GM12878 (cell line): ENCODE measurements around the gene TMED3. TPM values are rescaled to one million over a fixed set of nuclear protein-coding genes. Genes with fewer than 3 reads are reported as not detected.
"Not testable (repeated sequence)": the region's sequence is repeated elsewhere in the genome, so short reads cannot be mapped to it uniquely, and the experiment has no call there.

Source experiments
- ATAC-seq: fragments of 200-7000 bp; cut with Tn5 transposase; 3 replicates; pipeline ENCODE4 v1.9.1; 2020; ENCODE audit warnings: mild to moderate bottlenecking, moderate library complexity
- BruUV-seq: library from RNA; stranded (reverse); fragments of 400-500 nt; replicated peaks from 2 replicates; lab custom pipeline; 2021; lab: Mats Ljungman, UMichigan
- CTCF ChIA-PET: fragments of 300-600 bp; sonication (Branson Sonifier 250); formaldehyde crosslinking; extraction: SDS; loops from one replicate; lab custom pipeline; 2021; ENCODE audit warnings: inconsistent platforms; lab: Yijun Ruan, JAX
- POLR2A ChIA-PET: fragments of 350-600 bp; formaldehyde crosslinking; extraction: SDS; loops from one replicate; lab custom pipeline; 2021; ENCODE audit warnings: inconsistent platforms; lab: Charles Lee
- RAD21 ChIA-PET: fragments of 300-600 bp; sonication (Branson Sonifier 250); formaldehyde crosslinking; loops from one replicate; lab custom pipeline; 2023; ENCODE audit warnings: antibody characterized with exemption; ENCODE audit not compliant: unreplicated experiment; lab: Charles Lee
- SMC1A ChIA-PET: fragments of 300-600 bp; sonication (Branson Sonifier 250); formaldehyde crosslinking; loops from one replicate; lab custom pipeline; 2023; ENCODE audit not compliant: unreplicated experiment, uncharacterized antibody; lab: Charles Lee
- DNase-seq: peaks from one replicate; pipeline ENCODE4 v3.0.0-alpha.2; 2011; ENCODE audit warnings: low read depth, low spot score
- FAIRE-seq: peaks from 3 replicates; lab custom pipeline; 2011; peaks lifted over from hg19 to GRCh38; lab: Jason Lieb, UNC
- H2AFZ ChIP-seq: 2 replicates; pipeline ENCODE4 v1.6.0; 2011; ENCODE audit warnings: low read depth, low read length, control low read depth; ENCODE audit not compliant: control insufficient read depth
- H3K27ac ChIP-seq: 2 replicates; pipeline ENCODE4 v1.5.1; 2011; ENCODE audit warnings: control low read depth; ENCODE audit not compliant: control insufficient read depth, insufficient read depth
- H3K27me3 ChIP-seq, 2 experiments: replicated peaks in 1 of 2; 2 replicates each; pipeline versions ENCODE4 v1.6.0 to v1.6.1; 2011; ENCODE audit warnings: low read length in 1 of 2; ENCODE audit not compliant: control insufficient read depth in 2 of 2, insufficient read depth in 2 of 2
- H3K36me3 ChIP-seq, 2 experiments: 2 replicates each; pipeline ENCODE4 v1.5.1; 2011; ENCODE audit warnings: low read length in 1 of 2; ENCODE audit not compliant: control insufficient read depth in 2 of 2, insufficient read depth in 2 of 2
- H3K4me1 ChIP-seq: 2 replicates; pipeline ENCODE4 v1.6.1; 2011; ENCODE audit warnings: mild to moderate bottlenecking, low read length, moderate library complexity, mixed read lengths; ENCODE audit not compliant: control insufficient read depth, insufficient read depth
- H3K4me2 ChIP-seq: 2 replicates; pipeline ENCODE4 v1.6.0; 2011; ENCODE audit warnings: control low read depth; ENCODE audit not compliant: control insufficient read depth, insufficient read depth
- H3K4me3 ChIP-seq: fragments of 200-600 bp; sonication (generic); 2 replicates; pipeline ENCODE4 v1.5.1; 2016
- H3K79me2 ChIP-seq: 2 replicates; pipeline ENCODE4 v1.6.0; 2011; ENCODE audit warnings: low read length; ENCODE audit not compliant: control insufficient read depth, insufficient read depth
- H3K9ac ChIP-seq: 2 replicates; pipeline ENCODE4 v1.8.0; 2011; ENCODE audit warnings: low read length, control low read depth, mixed read lengths; ENCODE audit not compliant: control insufficient read depth, insufficient read depth
- H3K9me3 ChIP-seq: replicated peaks from 3 replicates; pipeline ENCODE4 v1.5.1; 2011; ENCODE audit warnings: mild to moderate bottlenecking, low read length; ENCODE audit not compliant: control insufficient read depth, insufficient read depth
- H4K20me1 ChIP-seq: 2 replicates; pipeline ENCODE4 v1.6.0; 2011; ENCODE audit not compliant: control insufficient read depth, insufficient read depth
- E4F1 ChIP-seq: fragments of 450-650 bp; IDR thresholded peaks from 2 replicates; pipeline ENCODE4 v1.6.1; 2018; ENCODE audit warnings: borderline replicate concordance, mild to moderate bottlenecking; ENCODE audit not compliant: partially characterized antibody
- ESRRA ChIP-seq: IDR thresholded peaks from 2 replicates; pipeline ENCODE4 v1.6.1; 2012; ENCODE audit warnings: mild to moderate bottlenecking, low read length, improper control_type of control experiment
- JUND ChIP-seq: IDR thresholded peaks from 2 replicates; pipeline ENCODE4 v1.6.1; 2012; ENCODE audit warnings: low read depth, mild to moderate bottlenecking, low read length, improper control_type of control experiment, moderate library complexity
- NBN ChIP-seq: fragments of 450-650 bp; IDR thresholded peaks from 2 replicates; pipeline ENCODE4 v1.6.1; 2016
- RB1 ChIP-seq: fragments of 450-650 bp; formaldehyde crosslinking; IDR thresholded peaks from 2 replicates; pipeline ENCODE4 v1.6.1; 2017; ENCODE audit warnings: mild to moderate bottlenecking, borderline replicate concordance
- USF2 ChIP-seq: IDR thresholded peaks from 2 replicates; pipeline ENCODE4 v1.6.1; 2011; ENCODE audit warnings: low read depth, low read length, improper control_type of control experiment, borderline replicate concordance
- ZNF274 ChIP-seq: IDR thresholded peaks from one replicate; pipeline ENCODE4 v1.8.0; 2011; ENCODE audit not compliant: insufficient read length, insufficient read depth
- ZNF592 ChIP-seq: fragments of 450-650 bp; IDR thresholded peaks from 2 replicates; pipeline ENCODE4 v1.6.1; 2017; ENCODE audit warnings: mild to moderate bottlenecking, moderate library complexity
- ZNF622 ChIP-seq: fragments of 450-650 bp; IDR thresholded peaks from 2 replicates; pipeline ENCODE4 v1.6.1; 2017; ENCODE audit warnings: mild to moderate bottlenecking, inconsistent platforms
- WGBS: methylation state at CpG from one replicate; pipeline ENCODE4 v1.1.6; 2016; ENCODE audit warnings: low lambda C conversion rate; ENCODE audit not compliant: insufficient replicate concordance, insufficient coverage; ENCODE audit errors: missing lambda C conversion rate; 5-methylcytosine and 5-hydroxymethylcytosine counted together
- in situ Hi-C: fragments of 300-500 bp; cut with MboI; formaldehyde crosslinking; loops from 9 replicates; pipeline ENCODE4 v1.14.3; 2018; ENCODE audit warnings: mixed read lengths
- intact Hi-C: fragments of 100-400 bp; cut with micrococcal nuclease; formaldehyde crosslinking; loops from one replicate; pipeline ENCODE4 v1.14.2; 2022; ENCODE audit not compliant: unreplicated experiment
- polyA plus RNA-seq, 11 experiments: library from polyadenylated mRNA; depleted of rRNA in 4 of 11; unstranded in 6 of 11; stranded (reverse) in 5 of 11; fragments of >200 nt; fragmentation: Nextera tagmentation in 4 of 11; fragmentation: Illumina TruSeq in 1 of 11; extraction: Ambion mirVana in 4 of 11; extraction: Trizol in 1 of 11; gene quantifications; 1 replicate in 1 of 11; 2 replicates in 10 of 11; pipeline versions ENCODE4 v1.2.1 to v1.2.3, GENCODE V29; 2011 to 2016; ENCODE audit warnings: inconsistent platforms in 2 of 11, missing spikeins in 2 of 11, low read depth in 1 of 11
- total RNA-seq, 4 experiments: library from RNA; depleted of rRNA in 3 of 4; stranded (reverse); fragments of >200 nt in 3 of 4; fragmentation: Illumina TruSeq in 1 of 4; extraction: Trizol in 1 of 4; gene quantifications; 2 replicates each; pipeline versions ENCODE4 v1.2.1 to v1.2.3, GENCODE V29; 2013 to 2021

The TMED3 gene
- total and polyA plus RNA-seq, 10 of the 15 experiments (the other 5 are each of a cell fraction or from before 2014, with no cell fraction given): 7.6 to 95.8 (median 54.9) TPM

GRCh38 chr15:79319973-79320372 lies 9.1 kb downstream of the TMED3 start:
- ChIA-PET CTCF (interaction anchor here (1.1 kb wide), 1 partner anchor 9 kb away, joined by 3 read pairs; the partner anchor contains the start of gene TMED3), RAD21 (interaction anchor here (0.8 kb wide), 1 partner anchor 23 kb away, joined by 3 read pairs; no protein-coding TSS in a partner anchor), POLR2A (interaction anchor here (1.6 kb wide), 1 partner anchor 9 kb away, joined by 4 read pairs; the partner anchor contains the start of gene TMED3)
- H3K4me3 ChIP-seq, H3K4me2 ChIP-seq, H3K4me1 ChIP-seq, H3K27ac ChIP-seq, FAIRE-seq, H4K20me1 ChIP-seq, H3K79me2 ChIP-seq, intact Hi-C loops, SMC1A ChIA-PET, in situ Hi-C loops, DNase-seq, H3K9me3 ChIP-seq, H3K27me3 ChIP-seq, H3K9ac ChIP-seq, H2AFZ ChIP-seq, BruUV-seq, ATAC-seq: not testable (repeated sequence)
- H3K36me3 ChIP-seq: peaks cover 17 to 23% of the 10 kb centered on the region in 2 experiments
- WGBS: 94% methylated on average over 9 of the region's 9 CpGs

GRCh38 chr15:79321876-79322275 lies 11.0 kb downstream of the TMED3 start:
- Histone ChIP-seq H2AFZ (no peak overlapping the region), H4K20me1 (no peaks in the 10 kb centered on the region), H3K27me3 (no peaks in the 10 kb centered on the region), H3K4me1 (no peaks in the 10 kb centered on the region), H3K9ac (no peak overlapping the region), H3K4me3 (no peak overlapping the region), H3K9me3 (no peaks in the 10 kb centered on the region), H3K36me3 (peaks cover 11 to 18% of the 10 kb centered on the region in 2 experiments), H3K4me2 (no peak overlapping the region), H3K79me2 (no peaks in the 10 kb centered on the region), H3K27ac (no peak overlapping the region)
- ChIA-PET SMC1A (no interaction called here), POLR2A (interaction anchor here (0.6 kb wide), 1 partner anchor 95 kb away, joined by 6 read pairs; no protein-coding TSS in a partner anchor), CTCF (interaction anchor here (1.1 kb wide), 1 partner anchor 14 kb away, joined by 3 read pairs; no protein-coding TSS in a partner anchor), RAD21 (no interaction called here)
- DNase-seq (no peak), FAIRE-seq (no peak), ATAC-seq (no peak)
- WGBS: 88% methylated on average over 14 of the region's 14 CpGs
- in situ Hi-C loops (no loop called here), intact Hi-C loops (no loop called here)
- no TSS peak for BruUV-seq
- TF ChIP-seq JUND: no peak
- TF ChIP-seq USF2: no peak
- TF ChIP-seq ZNF274: no peak
- no peak for TF ChIP-seq RB1
- no peak for TF ChIP-seq NBN
- no peak for TF ChIP-seq E4F1
- TF ChIP-seq ZNF592: no peak
- no peak for TF ChIP-seq ESRRA
- TF ChIP-seq ZNF622: no peak
